ENCODE results near the gene SPEF2. TPM values are rescaled to one million over a fixed set of nuclear protein-coding genes. Genes with fewer than 3 reads are reported as not detected.

SPEF2 gene
- total RNA-seq, 1 experiment from 2014 or later: 10.6 TPM

- H3K79me2 ChIP-seq (ENCODE audit: low read depth): no peaks in the 10 kb centered on the region
- ChIA-PET POLR2A (ENCODE audit: unreplicated experiment) (no interaction called here), CTCF (no interaction called here)
- no peaks in the 10 kb centered on the region for H3K27me3 ChIP-seq (ENCODE audit: insufficient read depth, low read depth)
- no peaks in the 10 kb centered on the region for H4K20me1 ChIP-seq (ENCODE audit: insufficient read depth)
- no peaks in the 10 kb centered on the region; the same call in 1 of the 2 replicates for H3F3A ChIP-seq (ENCODE audit: insufficient read depth, low read depth)
- TF ChIP-seq EZH2 (IDR thresholded peaks at IDR 0.05; ENCODE audit: low read depth): no peak
- TF ChIP-seq, protein P1, sequence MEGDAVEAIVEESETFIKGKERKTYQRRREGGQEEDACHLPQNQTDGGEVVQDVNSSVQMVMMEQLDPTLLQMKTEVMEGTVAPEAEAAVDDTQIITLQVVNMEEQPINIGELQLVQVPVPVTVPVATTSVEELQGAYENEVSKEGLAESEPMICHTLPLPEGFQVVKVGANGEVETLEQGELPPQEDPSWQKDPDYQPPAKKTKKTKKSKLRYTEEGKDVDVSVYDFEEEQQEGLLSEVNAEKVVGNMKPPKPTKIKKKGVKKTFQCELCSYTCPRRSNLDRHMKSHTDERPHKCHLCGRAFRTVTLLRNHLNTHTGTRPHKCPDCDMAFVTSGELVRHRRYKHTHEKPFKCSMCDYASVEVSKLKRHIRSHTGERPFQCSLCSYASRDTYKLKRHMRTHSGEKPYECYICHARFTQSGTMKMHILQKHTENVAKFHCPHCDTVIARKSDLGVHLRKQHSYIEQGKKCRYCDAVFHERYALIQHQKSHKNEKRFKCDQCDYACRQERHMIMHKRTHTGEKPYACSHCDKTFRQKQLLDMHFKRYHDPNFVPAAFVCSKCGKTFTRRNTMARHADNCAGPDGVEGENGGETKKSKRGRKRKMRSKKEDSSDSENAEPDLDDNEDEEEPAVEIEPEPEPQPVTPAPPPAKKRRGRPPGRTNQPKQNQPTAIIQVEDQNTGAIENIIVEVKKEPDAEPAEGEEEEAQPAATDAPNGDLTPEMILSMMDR (conservative IDR thresholded peaks at IDR 0.05): no peak
- H3K4me3 ChIP-seq: no peak overlapping the region
- no peak overlapping the region for H2AFZ ChIP-seq
- H3K4me1 ChIP-seq (replicated peaks; ENCODE audit: insufficient read depth): no peaks in the 10 kb centered on the region
- no peaks in the 10 kb centered on the region for H3K36me3 ChIP-seq (ENCODE audit: low read depth)
- no peaks in the 10 kb centered on the region for H3K9me3 ChIP-seq (ENCODE audit: insufficient read depth, low read depth)
- H3K9me2 ChIP-seq (ENCODE audit: insufficient read depth): no peaks in the 10 kb centered on the region
- no peak overlapping the region for H3K4me2 ChIP-seq
- intact Hi-C loops (cut with micrococcal nuclease; ENCODE audit: unreplicated experiment): no loop called here
- H3K27ac ChIP-seq: no peak overlapping the region
- no peak for DNase-seq
- BruUV-seq (replicated peaks): no TSS peak
These were observed 6.3 kb downstream of the SPEF2 start for GRCh38 chr5:35623991-35624390.

DNA sequence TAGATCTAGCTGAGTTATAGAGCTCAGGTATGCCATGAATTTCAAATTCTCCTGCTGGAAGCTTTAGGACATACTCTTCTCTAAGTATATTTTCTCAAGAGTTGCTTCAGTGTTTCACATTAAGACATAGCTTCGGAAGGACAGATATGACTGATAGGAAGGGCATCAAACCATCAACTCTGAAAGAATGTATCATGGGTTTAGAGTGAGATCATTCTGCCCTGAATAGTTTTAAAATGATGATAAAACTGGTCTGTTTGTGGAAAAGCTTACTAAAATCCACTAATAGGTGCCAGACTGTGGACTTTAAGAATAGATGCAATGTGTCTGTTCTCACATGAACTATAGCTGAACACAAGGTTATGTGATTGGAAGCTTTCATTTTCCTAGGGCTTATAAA lies 8.4 kb downstream of the SPEF2 start:
- Histone ChIP-seq H3F3A (ENCODE audit: insufficient read depth, low read depth) (no peaks in the 10 kb centered on the region), H3K4me1 (replicated peaks; ENCODE audit: insufficient read depth) (no peaks in the 10 kb centered on the region), H3K4me2 (no peak overlapping the region), H3K4me3 (no peak overlapping the region), H4K20me1 (ENCODE audit: insufficient read depth) (no peaks in the 10 kb centered on the region), H3K9me3 (ENCODE audit: insufficient read depth, low read depth) (no peaks in the 10 kb centered on the region), H3K36me3 (ENCODE audit: low read depth) (no peaks in the 10 kb centered on the region), H3K27me3 (ENCODE audit: insufficient read depth, low read depth) (no peaks in the 10 kb centered on the region), H3K79me2 (ENCODE audit: low read depth) (no peaks in the 10 kb centered on the region), H2AFZ (no peak overlapping the region), H3K27ac (no peak overlapping the region), H3K9me2 (ENCODE audit: insufficient read depth) (no peaks in the 10 kb centered on the region)
- TF ChIP-seq, protein P1 (conservative IDR thresholded peaks at IDR 0.05): no peak
- TF ChIP-seq EZH2 (IDR thresholded peaks at IDR 0.05; ENCODE audit: low read depth): no peak
- no peak for DNase-seq
- CTCF ChIA-PET: no interaction called here
- intact Hi-C loops (cut with micrococcal nuclease; ENCODE audit: unreplicated experiment): no loop called here
- BruUV-seq (replicated peaks): no TSS peak
- POLR2A ChIA-PET (ENCODE audit: unreplicated experiment): no interaction called here

DNA sequence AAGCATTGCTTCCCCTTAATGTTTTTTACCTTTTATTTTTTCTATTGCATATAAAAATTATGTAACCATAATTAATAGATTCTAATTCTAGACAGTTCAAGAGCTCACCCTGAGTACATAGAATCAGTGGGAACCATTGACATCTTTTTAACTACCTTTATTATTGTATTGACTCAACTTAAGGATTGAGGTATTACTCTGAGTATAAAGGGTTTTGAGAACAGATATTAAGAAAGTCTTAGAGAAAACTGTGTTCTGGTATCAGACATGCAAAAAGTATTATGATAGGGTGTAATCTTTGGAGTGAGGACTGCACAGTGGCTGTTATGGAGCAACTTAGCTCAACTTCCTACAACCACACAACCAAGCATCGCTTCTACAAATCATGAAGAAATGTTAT lies 8.9 kb downstream of the SPEF2 start:
- Histone ChIP-seq H3K9me2 (ENCODE audit: insufficient read depth) (no peaks in the 10 kb centered on the region), H3K9me3 (ENCODE audit: insufficient read depth, low read depth) (no peaks in the 10 kb centered on the region), H3K4me2 (no peak overlapping the region), H2AFZ (no peak overlapping the region), H3K4me3 (no peak overlapping the region), H3K4me1 (replicated peaks; ENCODE audit: insufficient read depth) (no peaks in the 10 kb centered on the region), H3K36me3 (ENCODE audit: low read depth) (no peaks in the 10 kb centered on the region), H3F3A (ENCODE audit: insufficient read depth, low read depth) (no peaks in the 10 kb centered on the region), H4K20me1 (ENCODE audit: insufficient read depth) (no peaks in the 10 kb centered on the region), H3K27ac (no peak overlapping the region), H3K27me3 (ENCODE audit: insufficient read depth, low read depth) (no peaks in the 10 kb centered on the region), H3K79me2 (ENCODE audit: low read depth) (no peaks in the 10 kb centered on the region)
- no TSS peak for BruUV-seq (replicated peaks)
- ChIA-PET POLR2A (ENCODE audit: unreplicated experiment) (no interaction called here), CTCF (no interaction called here)
- TF ChIP-seq, protein P1 (conservative IDR thresholded peaks at IDR 0.05): no peak
- no peak for TF ChIP-seq EZH2 (IDR thresholded peaks at IDR 0.05; ENCODE audit: low read depth)
- intact Hi-C loops (cut with micrococcal nuclease; ENCODE audit: unreplicated experiment): no loop called here
- DNase-seq: no peak
